Choroid plexus epithelial cell (primary cell): ENCODE data around the gene LRFN4.
A peak's percentile ranks its signal among the peaks of the same experiment; 100 is the strongest.

ENCODE experiments used
- DNase-seq: peaks from one replicate; pipeline ENCODE4 v3.0.0-alpha.2; 2010; ENCODE audit warnings: low read depth
- H3K4me3 ChIP-seq: 2 replicates; pipeline ENCODE4 v1.5.1; 2011; ENCODE audit warnings: low read depth, mild to moderate bottlenecking, control low read depth, low read length, moderate library complexity
- CTCF ChIP-seq: conservative IDR thresholded peaks from 2 replicates; pipeline ENCODE4 v1.5.1; 2011; ENCODE audit warnings: low read depth, mild to moderate bottlenecking, control low read depth, inconsistent platforms, low read length, moderate library complexity

The LRFN4 gene

GRCh38 chr11:66886671-66887221 is 29.9 kb downstream of the LRFN4 start:
- peak; percentile 99 for DNase-seq
- no peak for TF ChIP-seq CTCF
- no peak overlapping the region for H3K4me3 ChIP-seq

GRCh38 chr11:66887526-66887925 is 30.7 kb downstream of the LRFN4 start:
- DNase-seq = no peak
- TF ChIP-seq CTCF = no peak
- no peak overlapping the region for H3K4me3 ChIP-seq

GRCh38 chr11:66888282-66888681 is 31.4 kb downstream of the LRFN4 start:
- no peak for TF ChIP-seq CTCF
- no peak for DNase-seq
- H3K4me3 ChIP-seq = no peak overlapping the region

GRCh38 chr11:66889960-66890359 is 33.1 kb downstream of the LRFN4 start:
- TF ChIP-seq CTCF = no peak
- H3K4me3 ChIP-seq = no peak overlapping the region
- no peak for DNase-seq

- H3K4me3 ChIP-seq = no peak overlapping the region
- TF ChIP-seq CTCF = peak; percentile 14
- peak; percentile 96 for DNase-seq
Observed at GRCh38 chr11:66891851-66892660, 35.2 kb downstream of the LRFN4 start.

GRCh38 chr11:66892911-66893310 is 36.0 kb downstream of the LRFN4 start:
- H3K4me3 ChIP-seq = no peak overlapping the region
- no peak for DNase-seq
- no peak for TF ChIP-seq CTCF

- no peak for TF ChIP-seq CTCF
- no peak for DNase-seq
- H3K4me3 ChIP-seq = no peak overlapping the region
Observed at GRCh38 chr11:66894141-66894540, 37.3 kb downstream of the LRFN4 start.
